ENCODE data around the gene MTCH1.

DNA sequence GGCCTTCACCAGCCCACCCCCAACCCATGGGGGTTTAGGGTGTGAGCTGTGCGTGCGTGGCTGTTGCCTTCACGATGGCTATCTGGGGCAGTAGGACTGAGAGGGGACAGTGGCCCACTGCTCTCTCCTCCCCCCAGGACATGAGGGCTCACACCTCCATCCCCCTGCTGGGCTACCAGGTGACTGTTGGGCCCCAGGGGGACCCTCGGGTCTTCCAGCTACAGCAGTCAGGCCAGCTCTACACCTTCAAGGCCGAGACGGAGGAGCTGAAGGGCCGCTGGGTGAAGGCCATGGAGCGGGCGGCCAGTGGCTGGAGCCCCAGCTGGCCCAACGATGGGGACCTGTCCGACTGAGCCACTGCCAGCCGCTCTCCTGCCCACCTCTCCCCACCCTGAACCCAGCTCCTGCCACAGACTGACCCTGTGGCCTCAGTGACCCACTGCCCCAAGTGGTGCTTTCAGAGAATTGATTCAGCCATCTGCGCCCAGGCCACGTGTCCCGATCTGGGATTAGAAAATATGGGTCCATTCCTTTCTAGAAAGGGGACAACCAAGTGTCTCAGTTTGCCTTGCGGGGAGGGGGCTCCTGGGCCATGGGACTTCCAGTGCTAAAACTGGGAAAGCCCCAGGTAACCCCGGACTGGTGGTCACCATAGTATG is 41.9 kb upstream of the MTCH1 start:
- no peak for TF ChIP-seq RCOR1 (IDR thresholded peaks at IDR 0.05; ENCODE audit: insufficient replicate concordance, low read length)
- no peak for TF ChIP-seq SMC3 (IDR thresholded peaks at IDR 0.05; ENCODE audit: low read depth, low read length)
- TF ChIP-seq, protein P1, sequence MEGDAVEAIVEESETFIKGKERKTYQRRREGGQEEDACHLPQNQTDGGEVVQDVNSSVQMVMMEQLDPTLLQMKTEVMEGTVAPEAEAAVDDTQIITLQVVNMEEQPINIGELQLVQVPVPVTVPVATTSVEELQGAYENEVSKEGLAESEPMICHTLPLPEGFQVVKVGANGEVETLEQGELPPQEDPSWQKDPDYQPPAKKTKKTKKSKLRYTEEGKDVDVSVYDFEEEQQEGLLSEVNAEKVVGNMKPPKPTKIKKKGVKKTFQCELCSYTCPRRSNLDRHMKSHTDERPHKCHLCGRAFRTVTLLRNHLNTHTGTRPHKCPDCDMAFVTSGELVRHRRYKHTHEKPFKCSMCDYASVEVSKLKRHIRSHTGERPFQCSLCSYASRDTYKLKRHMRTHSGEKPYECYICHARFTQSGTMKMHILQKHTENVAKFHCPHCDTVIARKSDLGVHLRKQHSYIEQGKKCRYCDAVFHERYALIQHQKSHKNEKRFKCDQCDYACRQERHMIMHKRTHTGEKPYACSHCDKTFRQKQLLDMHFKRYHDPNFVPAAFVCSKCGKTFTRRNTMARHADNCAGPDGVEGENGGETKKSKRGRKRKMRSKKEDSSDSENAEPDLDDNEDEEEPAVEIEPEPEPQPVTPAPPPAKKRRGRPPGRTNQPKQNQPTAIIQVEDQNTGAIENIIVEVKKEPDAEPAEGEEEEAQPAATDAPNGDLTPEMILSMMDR (conservative IDR thresholded peaks at IDR 0.05; ENCODE audit: low read depth, low read length) = no peak
- TF ChIP-seq POLR2A (IDR thresholded peaks at IDR 0.05; ENCODE audit: low read depth, low read length) = no peak
- TF ChIP-seq, protein P2, sequence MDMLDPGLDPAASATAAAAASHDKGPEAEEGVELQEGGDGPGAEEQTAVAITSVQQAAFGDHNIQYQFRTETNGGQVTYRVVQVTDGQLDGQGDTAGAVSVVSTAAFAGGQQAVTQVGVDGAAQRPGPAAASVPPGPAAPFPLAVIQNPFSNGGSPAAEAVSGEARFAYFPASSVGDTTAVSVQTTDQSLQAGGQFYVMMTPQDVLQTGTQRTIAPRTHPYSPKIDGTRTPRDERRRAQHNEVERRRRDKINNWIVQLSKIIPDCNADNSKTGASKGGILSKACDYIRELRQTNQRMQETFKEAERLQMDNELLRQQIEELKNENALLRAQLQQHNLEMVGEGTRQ (IDR thresholded peaks at IDR 0.05; ENCODE audit: low read depth, low read length) = no peak
- TF ChIP-seq CEBPB (IDR thresholded peaks at IDR 0.05; ENCODE audit: low read depth, low read length) = no peak
- no peak for TF ChIP-seq RFX5 (IDR thresholded peaks at IDR 0.05; ENCODE audit: low read depth, low read length)
- TF ChIP-seq CHD1 (IDR thresholded peaks at IDR 0.05; ENCODE audit: low read depth, low read length) = no peak

All from IMR-90 (cell line).